BLaER1 (cell line): ENCODE data around the gene PRF1.
"Not testable (repeated sequence)": the region's sequence is repeated elsewhere in the genome, so short reads cannot be mapped to it uniquely, and the experiment has no call there.

Experiments
- H3K27ac ChIP-seq: shearing (Covaris generic); formaldehyde crosslinking; 2 replicates; pipeline ENCODE4 v1.8.1; 2022
- H3K27me3 ChIP-seq: shearing (Covaris generic); formaldehyde crosslinking; 2 replicates; pipeline ENCODE4 v1.8.1; 2022
- H3K36me3 ChIP-seq: shearing (Covaris generic); formaldehyde crosslinking; 2 replicates; pipeline ENCODE4 v1.8.1; 2022
- H3K4me1 ChIP-seq: shearing (Covaris generic); formaldehyde crosslinking; 2 replicates; pipeline ENCODE4 v1.8.1; 2022
- H3K4me2 ChIP-seq: shearing (Covaris generic); formaldehyde crosslinking; 2 replicates; pipeline ENCODE4 v1.8.1; 2022
- H3K4me3 ChIP-seq: shearing (Covaris generic); formaldehyde crosslinking; 2 replicates; pipeline ENCODE4 v1.8.1; 2022
- H3K9ac ChIP-seq: shearing (Covaris generic); formaldehyde crosslinking; 2 replicates; pipeline ENCODE4 v1.8.1; 2022
- H3K9me3 ChIP-seq: shearing (Covaris generic); formaldehyde crosslinking; 2 replicates; pipeline ENCODE4 v1.8.1; 2022
- H4K20me1 ChIP-seq: shearing (Covaris generic); formaldehyde crosslinking; 2 replicates; pipeline ENCODE4 v1.8.1; 2022
- Cebpa-rat ChIP-seq: shearing (Covaris generic); IDR thresholded peaks from 2 replicates; pipeline ENCODE4 v1.8.1; 2022

Gene PRF1

DNA sequence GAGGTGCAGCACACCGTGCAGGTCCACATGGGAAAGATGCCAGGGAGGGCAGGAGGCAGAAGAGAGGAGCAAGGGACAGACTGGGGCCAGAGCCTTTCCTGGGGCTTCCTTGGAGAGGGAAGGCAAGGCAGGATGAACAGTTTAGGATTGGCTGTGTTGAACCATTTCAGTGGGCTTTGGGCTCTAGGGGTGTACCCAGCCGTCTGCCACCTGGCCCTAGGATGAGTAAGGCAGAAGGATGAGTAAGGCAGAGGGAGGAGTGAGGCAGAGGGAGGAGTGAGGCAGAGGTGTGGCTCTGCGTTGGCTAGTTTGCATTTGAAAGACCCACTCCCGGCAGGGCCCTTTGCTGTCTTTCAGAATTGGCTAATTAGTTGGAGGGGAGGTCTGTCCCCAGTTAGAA is 31.5 kb upstream of the PRF1 start:
- Histone ChIP-seq H3K4me1 (no peaks in the 10 kb centered on the region), H4K20me1 (no peaks in the 10 kb centered on the region), H3K9me3 (peaks cover 17% of the 10 kb centered on the region), H3K4me3 (no peak overlapping the region), H3K27ac (no peak overlapping the region), H3K9ac (no peak overlapping the region), H3K4me2 (no peak overlapping the region), H3K36me3 (no peaks in the 10 kb centered on the region), H3K27me3 (no peaks in the 10 kb centered on the region)
- TF ChIP-seq Cebpa-rat, result no peak

DNA sequence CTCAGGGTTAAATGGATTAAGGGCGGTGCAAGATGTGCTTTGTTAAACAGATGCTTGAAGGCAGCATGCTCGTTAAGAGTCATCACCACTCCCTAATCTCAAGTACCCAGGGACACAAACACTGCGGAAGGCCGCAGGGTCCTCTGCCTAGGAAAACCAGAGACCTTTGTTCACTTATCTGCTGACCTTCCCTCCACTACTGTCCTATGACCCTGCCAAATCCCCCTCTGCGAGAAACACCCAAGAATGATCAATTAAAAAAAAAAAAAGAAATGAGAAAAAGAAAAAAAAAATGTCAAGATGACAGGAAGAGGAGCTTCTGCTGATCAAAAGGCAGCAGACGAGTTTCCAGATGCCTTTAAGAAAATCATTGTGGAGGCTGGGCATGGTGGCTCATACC is 29.2 kb upstream of the PRF1 start:
- not testable (repeated sequence) for H3K36me3 ChIP-seq

DNA sequence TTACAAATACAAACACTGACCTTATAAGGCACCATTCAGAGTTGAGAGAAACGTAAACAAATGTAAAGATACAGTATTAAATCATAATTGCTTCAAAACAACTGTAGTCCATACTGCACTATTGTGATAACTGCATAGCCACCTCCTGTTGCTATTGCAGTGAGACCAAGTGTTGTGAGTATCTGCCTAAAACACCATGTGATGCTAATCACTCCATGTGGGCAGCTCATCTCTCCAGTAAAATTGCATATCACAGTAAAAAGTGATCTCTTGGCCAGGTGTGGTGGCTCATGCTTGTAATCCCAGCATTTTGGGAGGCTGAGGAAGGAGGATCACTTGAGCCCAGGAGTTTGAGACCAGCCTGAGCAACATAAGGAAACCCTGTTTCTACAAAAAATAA is 26.8 kb upstream of the PRF1 start:
- H4K20me1 ChIP-seq, result no peaks in the 10 kb centered on the region
- H3K4me1 ChIP-seq, result no peaks in the 10 kb centered on the region
- H3K27ac ChIP-seq, result no peak overlapping the region
- H3K36me3 ChIP-seq, result no peaks in the 10 kb centered on the region
- H3K27me3 ChIP-seq, result no peaks in the 10 kb centered on the region
- H3K9me3 ChIP-seq, result peaks cover 32% of the 10 kb centered on the region
- no peak overlapping the region for H3K4me3 ChIP-seq
- H3K4me2 ChIP-seq, result no peak overlapping the region
- TF ChIP-seq Cebpa-rat, result no peak
- H3K9ac ChIP-seq, result no peak overlapping the region

More for the DNA sequence above, 29.2 kb upstream of the PRF1 start:
- H3K27ac ChIP-seq, H3K27me3 ChIP-seq, H3K9ac ChIP-seq, H4K20me1 ChIP-seq, H3K4me1 ChIP-seq, H3K4me2 ChIP-seq, H3K4me3 ChIP-seq: not testable (repeated sequence)
- H3K9me3 ChIP-seq, result peaks cover 32% of the 10 kb centered on the region

DNA sequence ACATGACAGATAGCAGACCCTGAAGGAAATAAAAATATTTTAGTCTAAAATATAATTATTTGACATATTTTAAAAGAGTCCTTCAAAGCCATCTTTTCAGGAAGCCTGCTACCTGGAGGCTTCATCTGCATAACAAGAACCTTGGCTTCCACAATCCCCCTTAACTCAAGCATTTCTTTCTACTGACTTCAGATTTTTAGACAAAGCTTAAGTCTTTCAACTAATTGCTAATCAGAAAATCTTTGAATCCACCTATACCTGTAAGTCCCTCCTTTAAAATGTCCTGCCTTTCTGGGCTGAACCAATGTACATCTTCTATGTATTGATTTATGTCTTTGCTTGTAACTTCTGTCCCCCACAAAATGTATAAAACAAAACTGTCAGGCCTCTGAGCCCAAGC is 23.5 kb upstream of the PRF1 start:
- Histone ChIP-seq H3K9me3 (peaks cover 43% of the 10 kb centered on the region), H3K4me2 (no peak overlapping the region), H4K20me1 (no peaks in the 10 kb centered on the region), H3K4me1 (peaks cover 13% of the 10 kb centered on the region; the same call in 1 of the 2 replicates), H3K27me3 (no peaks in the 10 kb centered on the region), H3K36me3 (no peaks in the 10 kb centered on the region), H3K27ac (no peak overlapping the region), H3K9ac (no peak overlapping the region), H3K4me3 (no peak overlapping the region)
- no peak for TF ChIP-seq Cebpa-rat

DNA sequence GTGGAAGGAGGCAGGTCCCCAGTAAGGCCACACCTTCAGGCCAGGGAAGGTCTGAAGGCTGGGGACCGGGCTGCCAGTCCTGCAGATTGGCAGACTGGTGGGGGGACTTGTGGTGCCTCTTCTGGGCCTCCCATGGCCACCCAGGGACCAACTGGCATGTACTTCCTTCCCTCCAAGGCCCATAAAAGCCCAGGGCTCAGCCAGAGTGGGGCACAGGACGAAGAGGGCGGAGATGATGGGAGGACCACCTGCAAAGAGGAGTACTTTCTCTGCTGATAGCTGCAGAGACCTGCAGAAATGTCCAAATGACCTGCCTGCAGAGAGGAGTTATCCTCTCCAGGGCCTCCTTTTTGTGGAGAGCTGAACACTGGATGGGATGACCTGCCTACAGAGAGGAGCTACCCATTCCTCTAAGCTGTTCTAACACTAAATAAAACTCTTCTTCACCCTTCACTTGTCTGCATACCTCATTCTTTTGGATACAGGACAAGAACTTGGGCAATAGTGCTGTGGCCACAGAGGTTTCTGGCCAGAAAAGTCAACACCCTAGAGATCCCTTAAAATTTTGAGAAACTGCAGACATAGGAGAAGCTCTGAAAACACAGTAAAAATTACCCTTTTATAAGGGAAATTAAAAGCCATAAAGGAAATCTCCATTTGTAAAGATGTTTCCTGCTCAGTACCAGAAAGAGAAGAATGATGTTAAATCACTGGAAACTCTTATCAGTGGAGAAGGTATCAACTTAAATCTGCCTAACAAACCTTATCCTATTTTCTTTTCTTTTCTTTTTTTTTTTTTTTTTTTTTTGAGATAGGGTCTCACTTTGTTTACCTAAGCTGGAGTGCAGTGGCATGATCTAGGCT is 20.7 kb upstream of the PRF1 start:
- no peak overlapping the region for H3K4me3 ChIP-seq
- H3K27ac ChIP-seq, result no peak overlapping the region
- TF ChIP-seq Cebpa-rat, result no peak
- H4K20me1 ChIP-seq, result no peaks in the 10 kb centered on the region
- H3K36me3 ChIP-seq, result no peaks in the 10 kb centered on the region
- H3K9ac ChIP-seq, result no peak overlapping the region
- peaks cover 36% of the 10 kb centered on the region for H3K9me3 ChIP-seq
- H3K4me2 ChIP-seq, result 0 out of 2 replicates have a peak overlapping the region, but pooled peaks have one; percentile 16
- H3K27me3 ChIP-seq, result no peaks in the 10 kb centered on the region
- H3K4me1 ChIP-seq, result peaks cover 13% of the 10 kb centered on the region; the same call in 1 of the 2 replicates

DNA sequence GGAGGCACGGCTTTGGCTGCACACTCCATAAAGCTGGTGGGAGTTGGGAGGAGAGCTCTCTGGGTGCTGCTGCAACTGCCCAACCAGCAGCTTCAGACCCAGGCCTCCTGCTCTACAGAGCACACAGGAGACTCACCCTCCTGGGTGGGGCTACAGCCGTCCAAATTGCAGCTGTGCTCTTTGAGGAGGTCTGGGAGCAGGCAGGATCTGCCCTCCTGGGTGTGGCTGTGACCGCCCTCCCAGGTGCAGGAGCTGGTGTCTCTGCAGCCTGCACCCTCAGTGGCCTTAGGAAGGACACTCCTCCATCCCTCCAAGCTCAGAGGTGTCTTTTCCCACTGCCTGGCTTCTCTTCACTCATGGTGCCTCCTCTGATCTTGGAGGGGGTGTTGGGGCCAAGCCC is 20.0 kb upstream of the PRF1 start:
- Histone ChIP-seq H3K4me3 (no peak overlapping the region), H3K4me1 (peaks cover 13% of the 10 kb centered on the region; the same call in 1 of the 2 replicates), H4K20me1 (no peaks in the 10 kb centered on the region), H3K4me2 (no peak overlapping the region), H3K27ac (no peak overlapping the region), H3K36me3 (no peaks in the 10 kb centered on the region), H3K9me3 (peaks cover 29% of the 10 kb centered on the region), H3K27me3 (no peaks in the 10 kb centered on the region), H3K9ac (no peak overlapping the region)
- TF ChIP-seq Cebpa-rat, result no peak

DNA sequence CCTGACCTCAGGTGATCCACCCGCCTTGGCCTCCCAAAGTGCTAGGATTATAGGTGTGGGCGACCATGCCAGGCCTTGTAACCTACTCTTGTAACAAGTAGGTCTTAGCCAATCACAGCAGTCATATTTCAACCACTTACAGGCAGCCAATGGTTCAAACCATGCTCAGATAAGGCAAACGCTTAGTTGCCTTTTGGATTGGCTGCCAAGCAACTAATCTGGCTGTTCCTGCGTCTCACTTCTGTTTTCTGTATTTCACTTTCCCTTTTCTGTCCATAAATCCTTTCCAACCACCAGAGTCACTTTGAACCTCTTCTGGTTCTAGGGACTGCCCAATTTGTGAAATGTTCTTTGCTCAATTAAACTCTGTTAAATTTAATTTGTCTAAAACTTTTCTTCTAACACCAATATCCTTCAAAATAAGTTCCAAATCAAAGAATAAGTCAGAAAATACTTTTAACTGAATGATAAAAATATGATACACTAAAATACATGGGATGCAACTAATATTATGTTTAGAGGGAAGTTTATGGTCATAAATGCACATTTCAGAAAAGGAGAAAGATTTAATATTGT is 19.1 kb upstream of the PRF1 start:
- no peaks in the 10 kb centered on the region for H4K20me1 ChIP-seq

DNA sequence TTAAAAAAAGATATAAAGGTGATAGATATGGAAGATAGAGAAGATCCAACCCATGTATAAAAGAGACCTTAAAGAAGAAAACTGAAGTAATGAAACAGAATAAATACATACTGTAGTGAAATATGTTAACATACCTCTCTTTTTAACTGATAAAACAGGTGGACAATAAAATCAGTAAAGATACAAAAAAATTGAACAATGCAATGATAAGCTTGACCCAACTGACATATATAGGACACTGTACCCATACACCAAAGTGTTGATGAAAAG is 17.4 kb upstream of the PRF1 start:
- H4K20me1 ChIP-seq, result no peaks in the 10 kb centered on the region
- no peaks in the 10 kb centered on the region for H3K36me3 ChIP-seq
- peaks cover 24% of the 10 kb centered on the region for H3K9me3 ChIP-seq
- H3K4me1 ChIP-seq, result peaks cover 13% of the 10 kb centered on the region; the same call in 1 of the 2 replicates
- H3K27ac ChIP-seq, result no peak overlapping the region
- no peaks in the 10 kb centered on the region for H3K27me3 ChIP-seq
- no peak overlapping the region for H3K4me2 ChIP-seq
- no peak overlapping the region for H3K4me3 ChIP-seq
- H3K9ac ChIP-seq, result no peak overlapping the region
- TF ChIP-seq Cebpa-rat, result no peak

More for the DNA sequence above, 19.1 kb upstream of the PRF1 start:
- H3K27me3 ChIP-seq, result no peaks in the 10 kb centered on the region
- H3K36me3 ChIP-seq, result no peaks in the 10 kb centered on the region
- no peak for TF ChIP-seq Cebpa-rat
- no peak overlapping the region for H3K9ac ChIP-seq
- peaks cover 13% of the 10 kb centered on the region; the same call in 1 of the 2 replicates for H3K4me1 ChIP-seq
- no peak overlapping the region for H3K4me3 ChIP-seq
- peaks cover 24% of the 10 kb centered on the region for H3K9me3 ChIP-seq
- no peak overlapping the region for H3K27ac ChIP-seq
- H3K4me2 ChIP-seq, result no peak overlapping the region

DNA sequence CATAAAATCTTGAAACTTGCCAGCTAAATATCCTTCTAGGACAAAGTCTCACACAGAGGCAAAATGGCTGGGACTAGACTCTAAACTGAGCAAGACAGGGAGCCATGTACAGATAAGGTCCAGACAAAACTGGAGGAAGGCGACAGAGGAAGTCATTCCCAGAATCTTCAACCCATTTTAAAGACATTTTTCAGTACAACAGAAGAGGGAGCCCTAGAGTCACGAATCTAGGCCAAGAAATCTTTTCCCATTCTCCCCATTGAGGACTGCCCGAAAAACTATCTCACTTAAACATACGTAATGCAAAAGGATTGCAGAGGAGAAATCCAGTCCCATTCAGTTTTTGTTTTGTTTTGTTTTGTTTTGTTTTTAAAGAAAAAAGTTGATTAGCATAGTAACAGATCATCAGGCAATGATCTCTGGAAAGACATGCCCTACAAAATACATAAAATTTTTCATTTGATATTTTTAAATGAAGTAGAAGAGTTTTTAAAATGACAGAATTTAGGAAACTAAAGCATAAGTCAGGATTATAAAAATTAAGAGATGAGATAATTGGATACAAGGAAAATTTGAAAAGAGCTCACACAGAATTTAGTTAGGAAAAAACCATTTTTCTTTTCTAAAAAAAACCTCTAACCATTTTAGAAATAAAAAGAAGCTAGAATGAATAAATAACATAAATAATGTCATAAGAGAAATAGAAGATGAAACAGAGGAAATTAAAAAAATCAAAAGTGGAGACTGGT is 16.9 kb upstream of the PRF1 start:
- TF ChIP-seq Cebpa-rat, result no peak
- H3K36me3 ChIP-seq, result no peaks in the 10 kb centered on the region
- no peaks in the 10 kb centered on the region for H3K27me3 ChIP-seq
- H3K4me3 ChIP-seq, result no peak overlapping the region
- peaks cover 26% of the 10 kb centered on the region for H3K9me3 ChIP-seq
- no peak overlapping the region for H3K4me2 ChIP-seq
- H3K4me1 ChIP-seq, result peaks cover 13% of the 10 kb centered on the region; the same call in 1 of the 2 replicates
- no peak overlapping the region for H3K27ac ChIP-seq
- H4K20me1 ChIP-seq, result no peaks in the 10 kb centered on the region
- H3K9ac ChIP-seq, result no peak overlapping the region

DNA sequence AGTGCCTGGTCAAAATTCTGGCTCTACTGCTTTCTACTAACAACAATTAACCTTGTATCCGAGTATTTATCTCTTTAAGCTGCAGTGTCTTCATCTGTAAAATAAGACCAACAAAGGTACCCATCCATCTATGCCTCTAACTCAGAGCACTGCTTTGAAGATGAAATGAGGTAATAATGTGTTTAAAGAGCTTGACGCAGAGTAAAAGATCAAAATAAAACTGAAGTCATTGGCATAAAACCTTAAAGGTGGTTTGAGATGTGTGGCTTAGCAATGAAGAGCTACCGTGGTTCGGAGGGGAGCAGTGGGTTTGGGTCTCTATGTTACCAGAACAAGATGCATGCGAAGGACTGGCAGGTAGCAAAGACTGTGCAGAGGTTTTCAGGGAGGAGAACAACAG is 16.1 kb upstream of the PRF1 start:
- Histone ChIP-seq H3K9ac (no peak overlapping the region), H3K36me3 (no peaks in the 10 kb centered on the region), H3K27me3 (no peaks in the 10 kb centered on the region), H3K27ac (no peak overlapping the region), H3K4me3 (no peak overlapping the region), H4K20me1 (no peaks in the 10 kb centered on the region), H3K4me1 (peaks cover 8% of the 10 kb centered on the region; the same call in 1 of the 2 replicates), H3K9me3 (peaks cover 29% of the 10 kb centered on the region), H3K4me2 (no peak overlapping the region)
- no peak for TF ChIP-seq Cebpa-rat
